Chondrocyte (in vitro differentiated cells): ENCODE results near the gene ARHGAP1. TPM values are rescaled to one million over a fixed set of nuclear protein-coding genes. Genes with fewer than 3 reads are reported as not detected.
"Not testable (repeated sequence)": the region's sequence is repeated elsewhere in the genome, so short reads cannot be mapped to it uniquely, and the experiment has no call there.

Source experiments
- DNase-seq: peaks from one replicate; pipeline ENCODE4 v3.0.0; 2021; ENCODE audit warnings: mixed read lengths, low spot score
- H3K27ac Mint-ChIP-seq: one replicate; pipeline ENCODE4 v1.8.0; 2021; ENCODE audit warnings: mild to moderate bottlenecking, moderate library complexity, mixed read lengths; ENCODE audit not compliant: unreplicated experiment
- H3K27me3 Mint-ChIP-seq: 2 replicates; pipeline ENCODE4 v1.8.0; 2021; ENCODE audit warnings: low read depth, mixed read lengths
- H3K36me3 Mint-ChIP-seq: 2 replicates; pipeline ENCODE4 v1.8.0; 2021; ENCODE audit warnings: low read depth, mixed read lengths
- H3K4me1 Mint-ChIP-seq: 2 replicates; pipeline ENCODE4 v1.8.0; 2021; ENCODE audit warnings: low read depth, mild to moderate bottlenecking, mixed read lengths
- H3K4me3 Mint-ChIP-seq: one replicate; pipeline ENCODE4 v1.8.0; 2021; ENCODE audit warnings: mild to moderate bottlenecking, moderate library complexity, mixed read lengths; ENCODE audit not compliant: unreplicated experiment
- H3K9me3 Mint-ChIP-seq: 2 replicates; pipeline ENCODE4 v1.8.0; 2021; ENCODE audit warnings: low read depth, mixed read lengths
- total RNA-seq: library from RNA; stranded (reverse); gene quantifications from 3 replicates; pipeline ENCODE4 v1.2.1, GENCODE V29; 2021
- TF ChIP-seq, protein P1 (sequence below): fragments of 200-600 bp; sonication (generic); IDR thresholded peaks from 2 replicates; pipeline ENCODE4 v1.5.0; 2021; ENCODE audit warnings: antibody characterized with exemption, mild to moderate bottlenecking, moderate library complexity

The ARHGAP1 gene
- total RNA-seq, 1 donor from 2014 or later, result 163 TPM

DNA sequence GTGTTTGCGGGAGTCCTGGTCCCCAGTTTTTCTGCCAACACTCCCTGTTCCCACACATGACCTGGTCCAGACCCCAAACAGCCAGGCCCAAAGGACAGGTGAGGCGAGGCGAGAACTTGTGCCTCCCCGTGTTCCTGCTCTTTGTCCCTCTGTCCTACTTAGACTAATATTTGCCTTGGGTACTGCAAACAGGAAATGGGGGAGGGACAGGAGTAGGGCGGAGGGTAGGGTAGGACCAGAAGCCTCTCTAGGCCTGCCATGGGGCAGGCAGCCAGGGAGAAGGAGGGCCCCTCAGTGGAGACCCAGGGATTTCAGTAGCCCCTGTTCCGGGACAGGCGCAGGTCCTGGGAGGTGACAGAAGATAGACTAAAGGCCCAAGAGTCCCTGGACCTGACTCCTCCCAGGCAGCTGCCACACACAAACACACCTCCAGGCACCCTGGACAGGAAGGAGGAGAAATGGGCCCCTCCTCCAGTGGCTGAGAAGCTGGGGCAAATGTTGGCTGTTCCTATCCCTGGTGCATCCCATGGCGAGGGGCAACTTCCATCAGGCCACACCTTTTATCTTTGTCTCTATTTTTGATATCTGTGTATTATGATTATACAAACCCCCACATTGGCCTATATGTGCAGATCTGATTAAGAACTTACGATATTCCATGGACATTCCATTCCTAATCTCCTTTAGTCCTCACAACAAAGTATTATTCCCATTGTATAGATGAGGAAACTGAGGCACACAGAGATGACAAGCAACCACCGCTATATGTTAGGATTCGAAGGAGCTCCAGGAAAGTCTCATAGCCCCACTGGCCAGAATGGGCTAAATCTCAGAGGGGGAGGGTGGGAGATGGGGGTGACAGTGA lies 18.0 kb upstream of the ARHGAP1 start:
- H3K9me3 Mint-ChIP-seq, result no peaks in the 10 kb centered on the region
- DNase-seq, result no peak
- H3K4me1 Mint-ChIP-seq, result peaks cover 37% of the 10 kb centered on the region
- H3K4me3 Mint-ChIP-seq, result no peak overlapping the region
- H3K27ac Mint-ChIP-seq, result no peak overlapping the region
- no peaks in the 10 kb centered on the region for H3K36me3 Mint-ChIP-seq
- no peaks in the 10 kb centered on the region for H3K27me3 Mint-ChIP-seq
- TF ChIP-seq, protein P1, sequence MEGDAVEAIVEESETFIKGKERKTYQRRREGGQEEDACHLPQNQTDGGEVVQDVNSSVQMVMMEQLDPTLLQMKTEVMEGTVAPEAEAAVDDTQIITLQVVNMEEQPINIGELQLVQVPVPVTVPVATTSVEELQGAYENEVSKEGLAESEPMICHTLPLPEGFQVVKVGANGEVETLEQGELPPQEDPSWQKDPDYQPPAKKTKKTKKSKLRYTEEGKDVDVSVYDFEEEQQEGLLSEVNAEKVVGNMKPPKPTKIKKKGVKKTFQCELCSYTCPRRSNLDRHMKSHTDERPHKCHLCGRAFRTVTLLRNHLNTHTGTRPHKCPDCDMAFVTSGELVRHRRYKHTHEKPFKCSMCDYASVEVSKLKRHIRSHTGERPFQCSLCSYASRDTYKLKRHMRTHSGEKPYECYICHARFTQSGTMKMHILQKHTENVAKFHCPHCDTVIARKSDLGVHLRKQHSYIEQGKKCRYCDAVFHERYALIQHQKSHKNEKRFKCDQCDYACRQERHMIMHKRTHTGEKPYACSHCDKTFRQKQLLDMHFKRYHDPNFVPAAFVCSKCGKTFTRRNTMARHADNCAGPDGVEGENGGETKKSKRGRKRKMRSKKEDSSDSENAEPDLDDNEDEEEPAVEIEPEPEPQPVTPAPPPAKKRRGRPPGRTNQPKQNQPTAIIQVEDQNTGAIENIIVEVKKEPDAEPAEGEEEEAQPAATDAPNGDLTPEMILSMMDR, result no peak

DNA sequence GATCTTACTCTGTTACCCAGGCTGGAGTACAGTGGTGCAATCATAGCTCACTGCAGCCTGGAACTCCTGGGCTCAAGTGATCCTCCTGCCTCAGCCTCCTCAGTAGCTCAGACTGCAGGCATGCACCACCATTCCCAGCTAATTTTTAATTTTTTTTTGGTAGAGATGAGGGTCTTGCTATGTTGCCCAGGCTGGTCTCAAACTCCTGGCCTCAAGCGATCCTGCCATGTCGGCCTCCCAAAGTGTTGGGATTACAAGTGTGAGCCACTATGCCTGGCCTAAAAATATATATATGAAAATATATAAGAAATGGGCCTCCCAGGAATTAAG lies 17.4 kb upstream of the ARHGAP1 start:
- not testable (repeated sequence) for H3K27me3 Mint-ChIP-seq, H3K9me3 Mint-ChIP-seq, H3K36me3 Mint-ChIP-seq, H3K27ac Mint-ChIP-seq, DNase-seq, H3K4me3 Mint-ChIP-seq
- peaks cover 38% of the 10 kb centered on the region for H3K4me1 Mint-ChIP-seq

DNA sequence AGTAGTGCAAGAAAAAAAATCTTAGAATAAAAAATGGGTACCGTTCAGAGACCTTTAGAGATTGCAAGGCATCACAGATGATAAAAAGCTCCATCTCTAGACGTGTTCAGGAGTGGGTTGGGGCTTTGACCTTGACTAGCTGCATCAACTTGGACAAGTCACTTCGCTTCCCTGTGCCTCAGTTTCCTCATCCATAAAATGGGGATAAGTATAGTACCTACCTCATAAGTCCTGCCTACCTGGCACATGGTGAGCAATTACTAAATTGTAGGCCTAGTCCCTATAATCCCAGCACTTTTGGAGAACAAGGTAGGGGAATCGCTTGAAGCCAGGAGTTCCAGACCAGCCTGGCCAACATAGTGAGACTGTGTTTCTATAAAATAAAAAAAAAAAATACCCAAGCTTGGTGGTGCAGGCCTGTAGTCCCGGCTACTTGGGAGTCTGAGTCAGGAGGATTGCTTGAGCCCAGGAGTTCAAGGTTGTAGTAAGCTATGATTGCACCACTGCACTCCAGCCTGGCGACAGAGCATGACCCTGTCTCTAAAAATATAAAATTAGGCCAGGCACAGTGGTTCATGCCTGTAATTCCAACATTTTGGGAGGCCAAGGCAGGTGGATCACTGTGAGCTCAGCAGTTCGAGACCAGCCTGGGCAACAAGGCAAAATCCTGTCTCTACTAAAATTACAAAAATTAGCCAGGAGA lies 12.6 kb upstream of the ARHGAP1 start:
- TF ChIP-seq, protein P1, result no peak
- H3K36me3 Mint-ChIP-seq, result no peaks in the 10 kb centered on the region
- H3K4me1 Mint-ChIP-seq, result peaks cover 53% of the 10 kb centered on the region
- H3K9me3 Mint-ChIP-seq, result no peaks in the 10 kb centered on the region
- no peaks in the 10 kb centered on the region for H3K27me3 Mint-ChIP-seq
- peak overlapping the region; percentile 73 for H3K27ac Mint-ChIP-seq
- no peak overlapping the region for H3K4me3 Mint-ChIP-seq
- no peak for DNase-seq

DNA sequence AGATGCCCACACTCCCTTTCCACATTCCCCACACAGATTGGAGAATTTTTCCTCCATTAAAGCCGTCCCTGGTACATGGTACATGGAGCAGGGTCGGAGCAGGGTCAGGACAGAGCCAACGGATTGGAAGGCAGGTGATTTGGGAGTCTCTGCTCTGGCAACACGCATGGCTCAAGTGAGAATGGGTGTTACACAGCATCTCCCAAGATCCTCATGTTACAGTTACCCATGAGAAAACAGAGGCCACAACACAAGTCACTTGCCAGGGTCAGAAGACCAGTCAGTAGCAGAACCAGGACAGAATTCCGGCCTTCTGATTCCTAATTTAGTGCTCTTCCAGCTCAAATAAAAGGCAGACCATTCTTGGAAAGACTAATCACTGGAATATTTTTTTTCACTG lies 10.9 kb upstream of the ARHGAP1 start:
- peaks cover 10% of the 10 kb centered on the region for H3K36me3 Mint-ChIP-seq
- peak overlapping the region; percentile 44 for H3K4me3 Mint-ChIP-seq
- peak overlapping the region; percentile 100 for H3K27ac Mint-ChIP-seq

DNA sequence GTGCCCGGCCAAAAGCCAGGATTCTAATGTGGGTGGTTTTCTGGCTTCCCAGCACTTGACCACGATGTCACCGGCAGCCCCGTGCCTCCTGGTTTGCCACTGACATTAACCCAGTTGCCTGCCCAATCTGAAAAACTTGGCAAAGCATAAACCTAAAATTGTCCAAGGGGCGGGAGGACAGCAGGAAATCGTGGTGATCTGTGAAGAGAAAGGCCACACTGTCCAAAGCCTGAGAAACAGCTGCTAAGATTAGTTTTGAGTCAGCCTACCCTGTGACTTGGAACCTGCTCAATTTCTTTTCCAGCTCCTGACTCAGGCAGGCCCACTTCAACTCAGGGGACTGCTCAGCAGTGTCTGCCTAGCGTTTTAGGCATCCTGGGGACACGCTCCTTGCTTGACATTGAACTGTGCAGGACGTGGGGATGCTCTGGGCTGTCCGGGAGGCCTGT lies 10.4 kb upstream of the ARHGAP1 start:
- H3K9me3 Mint-ChIP-seq, result no peaks in the 10 kb centered on the region
- no peak for DNase-seq
- no peaks in the 10 kb centered on the region for H3K27me3 Mint-ChIP-seq
- peaks cover 10% of the 10 kb centered on the region for H3K36me3 Mint-ChIP-seq
- H3K4me3 Mint-ChIP-seq, result peak overlapping the region; percentile 44
- TF ChIP-seq, protein P1, result no peak
- peak overlapping the region; percentile 100 for H3K27ac Mint-ChIP-seq
- peaks cover 48% of the 10 kb centered on the region for H3K4me1 Mint-ChIP-seq

More for the DNA sequence above, 10.9 kb upstream of the ARHGAP1 start:
- peaks cover 52% of the 10 kb centered on the region for H3K4me1 Mint-ChIP-seq
- TF ChIP-seq, protein P1, result no peak
- no peak for DNase-seq
- H3K9me3 Mint-ChIP-seq, result no peaks in the 10 kb centered on the region
- H3K27me3 Mint-ChIP-seq, result no peaks in the 10 kb centered on the region

DNA sequence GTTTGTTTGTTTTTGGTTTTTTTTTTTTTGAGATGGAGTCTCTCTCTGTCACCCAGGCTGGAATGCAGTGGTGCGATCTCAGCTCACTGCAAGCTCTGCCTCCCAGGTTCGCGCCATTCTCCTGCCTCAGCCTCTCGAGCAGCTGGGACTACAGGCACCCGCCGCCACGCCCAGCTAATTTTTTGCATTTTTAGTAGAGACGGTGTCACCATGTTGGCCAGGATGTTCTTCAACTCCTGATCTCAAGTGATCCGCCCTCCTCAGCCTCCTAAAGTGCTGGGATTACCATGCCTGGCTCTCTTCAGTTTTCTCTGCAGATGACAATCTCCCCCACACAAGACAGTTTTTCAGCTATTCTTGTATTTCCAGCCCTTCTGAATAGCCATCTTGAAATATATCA lies 8.9 kb upstream of the ARHGAP1 start:
- not testable (repeated sequence) for H3K4me3 Mint-ChIP-seq, DNase-seq, H3K9me3 Mint-ChIP-seq, H3K27me3 Mint-ChIP-seq
- peak overlapping the region; percentile 100 for H3K27ac Mint-ChIP-seq
- peaks cover 35% of the 10 kb centered on the region for H3K4me1 Mint-ChIP-seq
- H3K36me3 Mint-ChIP-seq, result peaks cover 11% of the 10 kb centered on the region
